NCI-H187 (cell line): ENCODE results near the gene NLRC4.
"Not testable (repeated sequence)": the region's sequence is repeated elsewhere in the genome, so short reads cannot be mapped to it uniquely, and the experiment has no call there.

Experiments used
- DNase-seq, 2 experiments: peaks; one replicate each; lab custom pipeline; 2025; lab: John Stamatoyannopoulos, UW

NLRC4 gene, protein sequence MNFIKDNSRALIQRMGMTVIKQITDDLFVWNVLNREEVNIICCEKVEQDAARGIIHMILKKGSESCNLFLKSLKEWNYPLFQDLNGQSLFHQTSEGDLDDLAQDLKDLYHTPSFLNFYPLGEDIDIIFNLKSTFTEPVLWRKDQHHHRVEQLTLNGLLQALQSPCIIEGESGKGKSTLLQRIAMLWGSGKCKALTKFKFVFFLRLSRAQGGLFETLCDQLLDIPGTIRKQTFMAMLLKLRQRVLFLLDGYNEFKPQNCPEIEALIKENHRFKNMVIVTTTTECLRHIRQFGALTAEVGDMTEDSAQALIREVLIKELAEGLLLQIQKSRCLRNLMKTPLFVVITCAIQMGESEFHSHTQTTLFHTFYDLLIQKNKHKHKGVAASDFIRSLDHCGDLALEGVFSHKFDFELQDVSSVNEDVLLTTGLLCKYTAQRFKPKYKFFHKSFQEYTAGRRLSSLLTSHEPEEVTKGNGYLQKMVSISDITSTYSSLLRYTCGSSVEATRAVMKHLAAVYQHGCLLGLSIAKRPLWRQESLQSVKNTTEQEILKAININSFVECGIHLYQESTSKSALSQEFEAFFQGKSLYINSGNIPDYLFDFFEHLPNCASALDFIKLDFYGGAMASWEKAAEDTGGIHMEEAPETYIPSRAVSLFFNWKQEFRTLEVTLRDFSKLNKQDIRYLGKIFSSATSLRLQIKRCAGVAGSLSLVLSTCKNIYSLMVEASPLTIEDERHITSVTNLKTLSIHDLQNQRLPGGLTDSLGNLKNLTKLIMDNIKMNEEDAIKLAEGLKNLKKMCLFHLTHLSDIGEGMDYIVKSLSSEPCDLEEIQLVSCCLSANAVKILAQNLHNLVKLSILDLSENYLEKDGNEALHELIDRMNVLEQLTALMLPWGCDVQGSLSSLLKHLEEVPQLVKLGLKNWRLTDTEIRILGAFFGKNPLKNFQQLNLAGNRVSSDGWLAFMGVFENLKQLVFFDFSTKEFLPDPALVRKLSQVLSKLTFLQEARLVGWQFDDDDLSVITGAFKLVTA

DNA sequence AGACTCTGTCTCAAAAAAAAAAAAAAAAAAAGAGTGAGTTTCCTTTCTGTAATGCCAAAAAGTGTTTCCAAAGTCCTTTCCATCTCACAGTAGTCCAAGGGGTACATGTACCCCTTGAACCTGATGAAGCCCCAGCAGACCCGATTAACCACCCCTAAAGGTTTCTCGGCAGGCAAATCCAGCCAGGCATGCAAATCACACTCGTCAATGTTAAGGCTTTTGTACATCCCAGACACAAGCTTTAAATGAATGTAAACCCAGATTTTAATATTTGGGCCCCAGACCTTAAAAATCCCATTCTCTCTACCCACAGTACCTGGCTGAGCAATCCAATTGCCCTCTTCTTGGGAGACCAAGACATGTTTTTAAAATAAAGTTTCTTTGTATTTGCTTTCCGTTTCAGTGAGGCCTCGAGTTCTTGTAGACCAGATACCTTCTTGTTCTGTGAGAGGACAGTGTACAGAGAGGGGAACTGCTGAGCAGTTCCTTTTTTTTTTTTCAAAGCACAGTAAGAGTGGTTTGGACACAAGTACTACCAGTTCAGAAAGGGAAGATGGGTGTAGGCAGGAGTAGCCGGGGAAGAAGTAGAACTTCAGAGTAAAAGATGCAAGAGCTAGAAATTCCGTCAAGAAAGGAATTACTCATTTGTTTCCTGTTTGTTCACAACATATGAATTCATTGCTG is at the start of gene NLRC4:
Gene NLRC4 (minus strand): TSS at position 465 of the 684 bp plus-strand sequence. CDS start 8,111 bp downstream, outside the sequence.
- DNase-seq = no peak

DNA sequence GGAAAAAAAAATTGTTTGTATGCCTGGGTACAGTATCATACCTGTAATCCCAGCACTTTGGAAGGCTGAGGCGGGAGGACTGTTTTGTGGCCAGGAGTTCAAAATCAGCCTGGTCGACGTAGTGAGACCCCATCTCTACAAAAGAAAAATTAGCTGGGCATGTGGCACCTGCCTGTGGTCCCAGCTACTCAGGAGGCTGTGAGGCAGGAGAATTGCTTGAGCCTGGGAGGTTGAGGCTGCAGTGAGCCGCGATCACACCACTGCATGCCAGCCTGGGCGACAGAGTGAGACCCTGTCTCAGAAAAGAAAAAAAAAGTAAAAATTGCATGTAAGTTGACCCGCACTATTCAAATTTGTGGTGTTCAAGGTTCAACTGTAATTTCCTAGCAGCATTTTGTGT is 45.9 kb upstream of the NLRC4 start:
- DNase-seq = no peak

DNA sequence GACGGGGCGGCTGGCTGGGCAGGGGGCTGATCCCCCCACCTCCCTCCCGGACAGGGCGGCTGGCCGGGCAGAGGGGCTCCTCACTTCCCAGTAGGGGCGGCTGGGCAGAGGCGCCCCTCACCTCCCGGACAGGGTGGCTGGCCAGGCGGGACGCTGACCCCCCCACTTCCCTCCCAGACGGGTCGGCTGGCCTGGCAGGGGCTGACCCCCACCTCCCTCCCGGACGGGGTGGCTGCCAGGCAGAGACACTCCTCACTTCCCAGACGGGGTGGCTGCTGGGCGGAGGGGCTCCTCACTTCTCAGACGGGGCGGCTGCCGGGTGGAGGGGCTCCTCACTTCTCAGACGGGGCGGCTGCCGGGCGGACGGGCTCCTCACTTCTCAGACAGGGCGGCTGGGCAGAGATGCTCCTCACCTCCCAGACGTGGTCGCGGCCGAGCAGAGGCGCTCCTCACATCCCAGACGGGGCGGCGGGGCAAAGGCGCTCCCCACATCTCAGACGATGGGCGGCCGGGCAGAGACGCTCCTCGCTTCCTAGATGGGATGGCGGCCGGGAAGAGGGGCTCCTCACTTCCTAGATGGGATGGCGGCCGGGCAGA is 29.4 kb upstream of the NLRC4 start:
- not testable (repeated sequence) for DNase-seq

DNA sequence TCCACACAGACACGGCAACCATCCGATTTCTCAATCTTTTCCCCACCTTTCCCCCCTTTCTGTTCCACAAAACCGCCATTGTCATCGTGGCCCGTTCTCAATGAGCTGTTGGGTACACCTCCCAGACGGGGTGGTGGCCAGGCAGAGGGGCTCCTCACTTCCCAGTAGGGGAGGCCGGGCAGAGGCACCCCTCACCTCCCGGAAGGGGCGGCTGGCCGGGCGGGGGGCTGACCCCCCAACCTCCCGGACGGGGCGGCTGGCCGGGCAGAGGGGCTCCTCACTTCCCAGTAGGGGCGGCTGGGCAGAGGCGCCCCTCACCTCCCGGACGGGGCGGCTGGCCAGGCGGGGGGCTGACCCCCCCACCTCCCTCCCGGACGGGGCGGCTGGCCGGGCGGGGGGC is 28.8 kb upstream of the NLRC4 start:
- DNase-seq = not testable (repeated sequence)

DNA sequence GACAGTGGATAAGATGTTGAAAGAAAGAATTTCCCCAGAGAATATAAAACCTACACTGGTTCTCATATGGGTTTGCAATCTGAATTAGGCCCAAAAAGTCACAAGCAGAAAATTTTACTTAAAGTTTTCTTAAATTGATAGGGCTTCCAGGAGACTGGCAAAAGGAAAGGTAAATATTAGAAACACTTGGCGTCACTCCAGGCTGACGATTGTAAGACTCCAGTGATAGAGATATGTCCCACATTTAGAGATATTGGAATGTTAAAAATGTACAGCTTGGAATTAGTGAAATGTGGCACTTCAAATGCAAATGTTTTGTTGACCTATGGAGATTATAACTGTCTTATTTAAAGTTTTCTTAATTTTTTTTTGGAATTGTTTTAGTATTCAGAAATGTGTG is 27.1 kb upstream of the NLRC4 start:
- no peak for DNase-seq

DNA sequence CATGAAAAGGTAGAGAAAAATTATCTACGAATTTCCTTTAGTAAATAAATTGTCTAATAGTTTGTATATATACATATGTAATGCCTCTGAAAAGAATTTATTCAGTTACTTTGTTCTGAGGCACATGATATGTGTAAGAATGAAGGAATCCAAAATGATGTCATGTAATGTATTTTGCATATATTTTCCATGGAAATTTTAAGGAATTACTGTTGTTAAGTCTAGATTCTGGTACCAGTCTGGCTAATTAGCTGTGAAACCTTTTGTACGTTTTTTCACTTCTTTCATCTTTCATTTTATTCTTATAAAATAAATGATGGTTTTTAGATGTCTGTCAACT is 25.3 kb upstream of the NLRC4 start:
- no peak for DNase-seq

DNA sequence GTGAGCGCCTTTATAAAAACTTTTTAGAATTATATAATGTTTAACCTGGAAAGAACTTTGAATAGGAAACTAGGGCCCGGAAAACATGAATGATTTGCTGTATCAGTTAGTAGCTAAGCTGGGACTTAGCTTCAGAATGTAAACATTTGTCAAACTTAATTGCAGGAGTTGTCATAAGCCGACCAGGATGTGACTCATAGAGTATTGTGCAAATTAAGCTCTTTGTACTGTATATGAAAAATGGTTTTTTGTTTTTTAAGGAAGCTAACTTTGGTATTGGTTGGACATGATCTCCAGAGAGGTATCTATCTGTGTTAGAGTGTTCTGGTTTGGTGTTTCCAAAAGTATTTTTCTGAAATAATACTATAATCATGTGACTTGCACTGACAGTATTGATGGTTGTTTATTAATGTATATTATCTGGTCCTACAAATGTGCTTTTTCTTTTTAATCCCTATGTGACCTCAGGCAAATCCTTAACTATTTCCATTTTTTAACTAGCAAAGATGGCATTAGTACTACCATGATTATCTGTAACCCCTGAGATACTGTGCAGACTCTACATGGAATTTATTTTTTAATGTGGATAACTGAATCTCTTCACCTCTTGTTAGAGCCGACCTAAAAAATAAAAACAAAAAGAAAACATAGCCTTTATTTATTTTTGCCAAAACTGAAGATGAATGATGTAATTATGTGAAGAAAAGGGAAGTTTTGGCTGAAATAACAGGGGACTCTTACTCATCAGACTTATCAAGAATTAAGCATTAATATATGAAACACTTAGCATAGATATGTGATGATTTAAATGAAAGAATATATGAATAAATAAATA is 24.7 kb upstream of the NLRC4 start:
- no peak for DNase-seq

DNA sequence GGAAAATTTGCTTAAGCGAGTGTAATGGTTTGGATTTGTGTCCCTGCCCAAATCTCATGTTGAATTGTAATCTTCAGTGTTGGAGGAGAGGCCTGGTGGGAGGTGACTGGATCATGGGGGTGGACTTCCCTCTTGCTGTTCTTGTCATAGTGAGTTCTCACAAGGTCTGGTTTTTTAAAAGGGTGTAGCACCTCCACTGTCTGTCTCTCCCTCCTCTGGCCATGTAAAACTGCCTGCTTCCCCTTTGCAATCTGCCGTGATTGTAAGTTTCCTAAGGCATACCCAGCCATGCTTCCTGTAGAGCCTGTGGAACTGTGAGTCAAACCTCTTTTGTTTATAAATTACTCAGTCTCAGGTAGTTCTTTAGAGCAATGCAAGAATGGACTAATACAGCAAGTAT is 19.6 kb upstream of the NLRC4 start:
- DNase-seq = no peak

DNA sequence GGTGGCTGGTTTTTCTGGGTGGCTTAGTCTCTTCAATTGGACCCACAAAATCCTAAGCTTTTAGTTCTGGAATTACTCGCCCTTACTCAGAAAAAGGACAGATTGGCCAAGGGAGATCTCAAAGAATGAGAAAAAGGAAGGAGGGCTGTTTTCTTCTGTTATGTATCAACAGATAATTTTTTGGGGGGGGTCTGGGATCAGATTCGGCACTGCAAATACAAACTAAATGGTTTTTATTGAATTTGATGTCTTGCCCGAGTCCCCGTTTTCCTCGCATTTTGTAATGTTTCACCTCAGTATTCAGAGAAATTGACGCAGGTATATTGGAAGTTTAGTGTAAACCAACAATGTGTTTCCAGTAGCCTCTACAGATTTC is 13.8 kb upstream of the NLRC4 start:
- no peak for DNase-seq

DNA sequence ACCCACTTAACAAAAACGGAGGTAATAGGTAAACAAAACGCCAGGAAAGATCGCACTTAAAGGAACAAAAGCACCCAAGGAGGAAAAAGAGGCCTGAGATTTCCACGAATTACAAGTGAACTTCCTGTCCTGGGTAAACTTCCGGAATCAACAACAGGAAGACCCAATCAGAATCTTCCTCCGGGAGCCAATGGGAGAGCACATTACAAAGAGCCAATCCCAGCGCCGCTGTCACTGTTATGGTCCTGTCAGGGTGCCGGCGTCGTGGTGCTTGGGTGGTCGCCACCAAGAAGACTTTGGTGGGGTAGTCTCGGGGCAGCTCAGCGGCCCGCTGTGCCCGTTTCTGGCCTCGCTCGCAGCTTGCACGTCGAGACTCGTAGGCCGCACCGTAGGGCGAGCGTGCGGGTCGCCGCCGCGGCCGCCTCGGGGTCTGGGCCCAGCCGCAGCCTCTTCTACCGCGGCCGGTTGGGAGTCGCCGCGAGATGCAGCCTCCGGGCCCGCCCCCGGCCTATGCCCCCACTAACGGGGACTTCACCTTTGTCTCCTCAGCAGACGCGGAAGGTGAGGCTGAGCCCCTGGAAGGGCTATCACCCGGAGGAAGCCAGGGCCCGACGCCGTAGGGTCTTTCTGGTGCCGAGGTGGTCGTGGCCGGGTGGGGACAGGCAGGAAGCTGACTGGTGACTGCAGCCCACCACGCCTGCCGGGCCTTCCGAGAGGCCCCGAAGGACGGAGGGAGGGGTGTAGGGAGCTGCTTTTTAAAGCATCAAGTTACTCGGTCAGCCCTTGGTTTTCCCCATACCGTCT is 13.2 kb upstream of the NLRC4 start, which contains the start of gene YIPF4:
Gene YIPF4 (plus strand): TSS at position 231 of the 804 bp plus-strand sequence. CDS start 252 bp downstream, at position 483.
- DNase-seq = peak; percentile 74 to 80

DNA sequence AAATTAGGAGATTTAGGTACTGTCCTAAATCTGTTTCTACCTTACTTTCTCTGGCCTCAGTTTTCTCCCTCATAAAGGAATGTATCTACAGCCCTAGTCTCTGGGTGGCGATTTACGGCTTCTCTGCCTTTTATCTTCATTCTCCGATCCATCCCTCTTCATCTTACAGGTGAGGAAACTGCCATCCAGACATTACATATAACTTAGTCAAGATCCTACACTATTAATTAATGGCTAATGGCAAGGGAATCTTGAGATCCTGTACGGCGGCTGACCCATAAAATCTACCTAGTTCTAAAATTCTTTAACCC is 12.6 kb upstream of the NLRC4 start:
- DNase-seq = no peak

DNA sequence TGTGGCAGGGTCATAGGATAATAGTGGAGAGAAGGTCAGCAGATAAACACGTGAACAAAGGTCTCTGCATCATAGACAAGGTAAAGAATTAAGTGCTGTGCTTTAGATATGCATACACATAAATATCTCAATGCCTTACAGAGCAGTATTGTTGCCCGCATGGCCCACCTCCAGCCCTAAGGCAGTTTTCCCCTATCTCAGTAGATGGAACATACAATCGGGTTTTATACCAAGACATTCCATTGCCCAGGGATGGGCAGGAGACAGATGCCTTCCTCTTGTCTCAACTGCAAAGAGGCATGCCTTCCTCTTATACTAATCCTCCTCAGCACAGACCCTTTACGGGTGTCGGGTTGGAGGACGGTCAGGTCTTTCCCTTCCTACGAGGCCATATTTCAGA is 11.1 kb upstream of the NLRC4 start:
- DNase-seq = not testable (repeated sequence)

DNA sequence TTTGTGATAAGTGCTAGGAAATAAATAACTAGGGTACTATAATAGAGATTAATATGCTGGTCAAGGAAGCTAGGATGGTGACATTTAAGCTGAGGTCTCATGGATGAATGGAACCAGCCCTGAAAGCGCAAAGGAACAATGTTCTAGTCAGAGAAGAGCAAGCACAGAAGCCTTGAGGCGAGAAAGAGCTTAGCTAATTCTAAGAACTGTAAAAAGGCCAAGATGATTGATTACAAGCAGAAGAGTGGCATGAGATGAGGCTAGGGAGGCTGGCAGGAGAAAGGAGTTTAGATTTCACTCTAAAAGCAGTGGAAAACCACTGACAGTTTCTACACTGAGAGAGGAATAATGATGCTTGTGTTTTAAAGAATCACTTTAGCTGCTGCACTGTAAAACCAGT is 9.6 kb upstream of the NLRC4 start:
- DNase-seq = no peak

DNA sequence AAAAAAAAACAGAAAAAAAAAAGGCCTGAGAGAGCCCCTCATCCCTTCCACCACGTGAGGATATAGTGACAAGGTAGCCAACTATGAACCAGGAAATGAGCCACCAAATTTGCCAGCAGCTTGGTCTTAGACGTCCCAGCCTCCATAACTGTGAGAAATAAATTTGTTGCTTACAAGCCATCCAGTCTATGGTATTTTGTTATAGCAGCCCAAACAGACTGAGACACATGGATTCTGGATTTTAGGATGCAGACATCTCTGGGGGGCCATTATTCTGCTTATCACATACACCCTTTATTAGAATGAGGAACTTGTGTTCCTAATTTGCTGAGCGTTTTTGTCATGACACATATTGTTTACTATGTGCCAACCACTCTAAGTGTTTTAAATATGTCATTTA is 7.6 kb upstream of the NLRC4 start:
- DNase-seq = no peak

DNA sequence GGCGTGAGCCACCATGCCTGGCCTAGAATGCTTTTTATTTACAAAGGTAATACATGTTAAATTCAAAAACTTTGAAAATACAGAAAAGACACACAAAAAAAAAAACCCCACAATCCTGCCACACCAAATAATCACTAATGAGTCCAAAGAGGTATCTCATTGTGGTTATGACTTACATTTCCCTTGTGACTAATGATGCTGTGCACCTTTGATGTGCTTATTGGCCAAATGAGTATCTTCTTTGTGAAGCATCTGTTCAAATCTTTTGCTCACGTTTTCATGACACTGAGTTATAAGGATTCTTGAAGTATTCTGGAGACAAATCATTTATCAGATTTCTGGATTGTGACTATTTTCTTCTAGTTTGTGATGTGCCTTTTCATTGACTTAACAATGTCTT is 6.4 kb upstream of the NLRC4 start:
- no peak for DNase-seq

DNA sequence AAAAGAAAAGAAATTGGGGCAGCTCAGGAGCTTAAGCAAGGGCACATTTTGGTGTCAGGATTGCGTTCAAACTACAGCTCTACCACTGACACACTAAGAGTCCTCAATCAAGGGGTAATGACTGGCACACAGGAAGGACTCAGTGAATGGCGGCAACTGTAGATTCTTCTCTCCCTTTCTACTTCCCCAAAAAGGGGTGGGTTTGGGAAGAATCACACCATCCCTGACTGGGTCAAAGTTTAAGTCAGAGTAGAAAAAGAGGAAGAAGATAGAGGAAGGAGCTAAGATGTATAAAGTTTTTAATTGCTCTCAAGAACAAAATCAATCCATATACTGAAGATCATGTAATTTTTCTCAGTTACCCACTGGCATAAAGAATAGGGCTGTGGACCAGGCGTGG is 2.6 kb downstream of the NLRC4 start:
- DNase-seq = no peak

DNA sequence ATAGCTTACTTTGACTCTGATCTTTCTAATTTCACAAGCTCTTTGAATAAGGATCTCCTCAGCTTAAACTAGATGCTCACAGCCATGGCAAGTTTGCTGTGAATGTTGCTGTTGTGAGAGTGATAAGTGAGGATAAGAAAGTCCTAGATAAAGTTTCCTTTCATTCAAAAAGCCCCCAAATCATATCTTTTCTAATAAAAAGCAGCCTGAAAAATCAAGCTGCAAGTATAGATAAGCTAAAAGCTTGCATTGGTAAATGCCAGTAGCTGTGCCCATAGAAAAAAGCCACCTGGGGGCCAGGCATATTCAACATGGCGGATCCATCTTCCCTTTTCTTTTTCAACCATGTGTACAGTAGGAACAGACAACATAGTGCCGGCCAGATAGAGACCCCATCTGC is 4.3 kb downstream of the NLRC4 start:
- DNase-seq = no peak

DNA sequence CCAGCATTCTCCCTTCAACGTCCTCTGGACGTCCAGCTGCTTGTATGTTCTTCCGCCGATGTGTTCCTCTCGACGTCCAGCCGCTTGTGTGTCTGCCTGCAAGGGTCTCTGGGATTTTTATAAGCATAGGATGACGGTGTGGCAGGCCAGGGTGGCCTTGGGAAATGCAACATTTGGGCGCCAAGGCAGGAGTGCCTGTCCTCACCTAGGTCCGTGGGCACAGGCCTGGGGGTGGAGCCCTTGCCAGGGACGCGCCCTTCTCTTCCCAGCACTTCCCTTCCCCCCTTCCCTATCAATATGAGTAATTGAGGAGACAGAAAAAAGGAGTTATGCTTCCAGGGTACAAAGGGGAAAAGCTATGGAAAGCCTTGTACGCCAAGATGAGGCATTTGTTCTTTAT is 6.4 kb downstream of the NLRC4 start:
- DNase-seq = no peak

DNA sequence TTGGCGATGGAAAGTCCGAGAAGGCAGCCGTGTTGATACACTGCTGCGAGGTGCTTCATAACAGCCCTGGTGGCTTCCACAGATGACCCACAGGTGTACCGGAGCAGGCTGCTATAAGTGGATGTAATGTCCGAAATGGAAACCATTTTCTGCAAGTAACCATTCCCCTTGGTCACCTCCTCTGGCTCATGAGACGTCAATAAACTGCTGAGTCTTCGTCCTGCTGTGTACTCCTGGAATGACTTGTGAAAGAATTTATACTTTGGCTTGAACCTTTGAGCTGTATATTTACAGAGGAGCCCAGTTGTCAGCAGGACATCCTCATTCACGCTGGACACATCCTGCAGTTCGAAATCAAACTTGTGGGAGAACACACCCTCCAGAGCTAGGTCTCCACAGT is 14.4 kb downstream of the NLRC4 start:
- DNase-seq = no peak

DNA sequence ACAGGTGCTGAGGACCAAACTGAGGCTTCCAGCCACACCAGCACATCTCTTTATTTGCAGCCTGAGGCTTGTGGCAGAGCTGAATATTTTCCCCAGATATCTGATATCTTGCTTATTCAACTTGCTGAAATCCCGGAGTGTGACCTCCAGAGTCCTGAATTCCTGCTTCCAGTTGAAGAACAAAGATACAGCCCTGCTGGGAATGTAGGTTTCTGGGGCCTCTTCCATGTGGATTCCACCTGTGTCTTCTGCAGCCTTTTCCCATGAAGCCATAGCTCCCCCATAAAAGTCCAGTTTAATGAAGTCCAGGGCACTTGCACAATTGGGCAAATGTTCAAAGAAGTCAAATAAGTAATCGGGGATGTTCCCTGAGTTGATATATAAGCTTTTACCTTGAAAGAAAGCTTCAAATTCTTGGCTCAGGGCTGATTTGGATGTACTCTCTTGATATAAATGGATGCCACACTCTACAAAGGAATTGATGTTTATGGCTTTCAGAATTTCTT is 14.9 kb downstream of the NLRC4 start:
- no peak for DNase-seq
